HepG2 (cell line): ENCODE data around the gene ANKRD52. TPM values are rescaled to one million over a fixed set of nuclear protein-coding genes. Genes with fewer than 3 reads are reported as not detected.

Experiments used
- ATAC-seq: fragments of 200-7000 bp; cut with Tn5 transposase; 3 replicates; pipeline ENCODE4 v1.9.1; 2020; ENCODE audit warnings: mild to moderate bottlenecking, moderate library complexity
- BruUV-seq: library from RNA; stranded (reverse); fragments of 400-500 nt; replicated peaks from 2 replicates; lab custom pipeline; 2021; lab: Mats Ljungman, UMichigan
- CTCF ChIA-PET: fragments of 300-600 bp; formaldehyde crosslinking; extraction: SDS; loops from one replicate; lab custom pipeline; 2021; ENCODE audit warnings: low total read pairs, inconsistent platforms, low intra/inter-chr PET ratio; lab: Yijun Ruan, JAX
- POLR2A ChIA-PET: fragments of 350-600 bp; sonication (Branson Sonifier 250); formaldehyde crosslinking; loops from one replicate; lab custom pipeline; 2020; ENCODE audit warnings: antibody characterized with exemption, inconsistent platforms; lab: Yijun Ruan, JAX
- DNase-seq: peaks from one replicate; pipeline ENCODE4 v3.0.0-alpha.2; 2015; ENCODE audit warnings: low spot score
- FAIRE-seq: peaks from 3 replicates; lab custom pipeline; 2011; peaks lifted over from hg19 to GRCh38; lab: Jason Lieb, UNC
- H2AFZ ChIP-seq: one replicate; pipeline ENCODE4 v1.6.1; 2011; ENCODE audit warnings: low read length, inconsistent platforms
- H3K27ac ChIP-seq: fragments of 300-600 bp; 3 replicates; pipeline ENCODE4 v1.8.0; 2011; ENCODE audit warnings: mixed run types, mild to moderate bottlenecking, mixed read lengths, low read length, inconsistent platforms; ENCODE audit not compliant: insufficient read depth; ENCODE audit errors: extremely low read length
- H3K27me3 ChIP-seq, 2 experiments: fragments of 200-600 bp in 1 of 2; 2 replicates in 1 of 2; 3 replicates in 1 of 2; pipeline versions ENCODE4 v1.6.0 to v1.8.0; 2011; ENCODE audit warnings: low read length in 2 of 2, mild to moderate bottlenecking in 2 of 2, moderate library complexity in 2 of 2, inconsistent platforms in 1 of 2; ENCODE audit not compliant: insufficient read depth in 2 of 2, control insufficient read depth in 1 of 2
- H3K36me3 ChIP-seq, 2 experiments: fragments of 200-600 bp in 1 of 2; replicated peaks in 1 of 2; 2 replicates in 1 of 2; 3 replicates in 1 of 2; pipeline versions ENCODE4 v1.5.1 to v1.8.0; 2011; ENCODE audit warnings: low read length in 2 of 2, inconsistent platforms in 1 of 2; ENCODE audit not compliant: insufficient read depth in 2 of 2, control insufficient read depth in 1 of 2
- H3K4me1 ChIP-seq: 2 replicates; pipeline ENCODE4 v1.5.1; 2012; ENCODE audit warnings: low read length, inconsistent platforms; ENCODE audit not compliant: insufficient read depth
- H3K4me2 ChIP-seq: 2 replicates; pipeline ENCODE4 v1.6.0; 2011; ENCODE audit warnings: low read depth, low read length, inconsistent platforms
- H3K4me3 ChIP-seq, 3 experiments: fragments of 200-600 bp in 1 of 3; sonication (generic), shearing (Covaris generic) in 1 of 3; replicated peaks in 1 of 3; 2 replicates each; pipeline ENCODE4 v1.5.1; 2011 to 2016; ENCODE audit warnings: low read length in 3 of 3, inconsistent platforms in 2 of 3, low read depth in 2 of 3, mild to moderate bottlenecking in 2 of 3, control low read depth in 1 of 3, mixed read lengths in 1 of 3; ENCODE audit not compliant: insufficient read depth in 1 of 3
- H3K79me2 ChIP-seq: one replicate; pipeline ENCODE4 v1.6.1; 2011; ENCODE audit warnings: low read length, inconsistent platforms; ENCODE audit not compliant: insufficient read depth
- H3K9ac ChIP-seq: 2 replicates; pipeline ENCODE4 v1.6.0; 2011; ENCODE audit warnings: mild to moderate bottlenecking, low read depth, low read length, inconsistent platforms; ENCODE audit not compliant: insufficient read depth
- H3K9me3 ChIP-seq: 2 replicates; pipeline ENCODE4 v1.5.1; 2012; ENCODE audit warnings: mild to moderate bottlenecking, low read length
- H4K20me1 ChIP-seq: 2 replicates; pipeline ENCODE4 v1.6.0; 2011; ENCODE audit warnings: inconsistent platforms, mild to moderate bottlenecking, low read length, moderate library complexity; ENCODE audit not compliant: insufficient read depth
- ASH2L ChIP-seq: fragments of 300-600, 200-600 bp; sonication (generic); IDR thresholded peaks from 2 replicates; pipeline ENCODE4 v1.7.0; 2017; ENCODE audit warnings: low read depth, mild to moderate bottlenecking, moderate library complexity, mixed read lengths, low read length; ENCODE audit not compliant: insufficient read length
- ATF7 ChIP-seq, 2 experiments: fragments of 450-650 bp in 1 of 2; sonication (generic) in 1 of 2; formaldehyde crosslinking in 1 of 2; IDR thresholded peaks; 2 replicates each; pipeline versions ENCODE4 v1.4.0 to v1.6.1; 2016 to 2020; ENCODE audit warnings: antibody characterized with exemption in 1 of 2, mild to moderate bottlenecking in 1 of 2, missing genetic modification reagents in 1 of 2
- DBP ChIP-seq: sonication (generic); formaldehyde crosslinking; IDR thresholded peaks from 2 replicates; pipeline ENCODE4 v1.4.0; 2020; ENCODE audit warnings: missing genetic modification reagents; ENCODE audit errors: not compliant biosample characterization
- HDAC1 ChIP-seq: sonication (generic); formaldehyde crosslinking; IDR thresholded peaks from 2 replicates; pipeline ENCODE4 v1.5.1; 2020; ENCODE audit warnings: mild to moderate bottlenecking, missing genetic modification reagents
- IRX3 ChIP-seq: sonication (generic); formaldehyde crosslinking; IDR thresholded peaks from 2 replicates; pipeline ENCODE4 v1.8.1; 2023; ENCODE audit warnings: mild to moderate bottlenecking, low read depth, missing genetic modification reagents, borderline replicate concordance
- JUN ChIP-seq: sonication (generic); formaldehyde crosslinking; IDR thresholded peaks from 2 replicates; pipeline ENCODE4 v1.4.0; 2020; ENCODE audit warnings: mild to moderate bottlenecking, missing genetic modification reagents
- NR2F6 ChIP-seq, 2 experiments: IDR thresholded peaks; 2 replicates each; pipeline ENCODE4 v1.6.1; 2016; ENCODE audit warnings: antibody characterized with exemption in 1 of 2, mild to moderate bottlenecking in 1 of 2
- TERF1 ChIP-seq: sonication (generic); formaldehyde crosslinking; IDR thresholded peaks from 2 replicates; pipeline ENCODE4 v1.8.0; 2022; ENCODE audit warnings: mild to moderate bottlenecking, missing genetic modification reagents, moderate library complexity
- ZNF710 ChIP-seq: sonication (generic); formaldehyde crosslinking; IDR thresholded peaks from 2 replicates; pipeline ENCODE4 v1.5.0; 2020; ENCODE audit warnings: mild to moderate bottlenecking, missing genetic modification reagents, borderline replicate concordance
- WGBS: methylation state at CpG from one replicate; pipeline ENCODE4 v1.1.6; 2017; ENCODE audit warnings: low lambda C conversion rate; 5-methylcytosine and 5-hydroxymethylcytosine counted together
- in situ Hi-C: cut with HindIII; loops from 2 replicates; pipeline ENCODE4 v1.10.0; 2017; ENCODE audit warnings: low pct_unique_long_range_greater_than_20kb; ENCODE audit not compliant: extremely low pct_ligation_motif_present
- intact Hi-C: fragments of 100-400 bp; cut with micrococcal nuclease; formaldehyde crosslinking; loops from one replicate; pipeline ENCODE4 v1.10.0; 2022; ENCODE audit not compliant: unreplicated experiment
- polyA plus RNA-seq, 8 experiments: library from polyadenylated mRNA; depleted of rRNA in 3 of 8; stranded (reverse) in 7 of 8; unstranded in 1 of 8; fragments of >200 nt; fragmentation: Illumina TruSeq in 4 of 8; extraction: Trizol in 4 of 8; gene quantifications; 2 replicates each; pipeline versions ENCODE4 v1.2.1 to v1.2.3, GENCODE V29; 2011 to 2016; ENCODE audit warnings: low read depth in 4 of 8, missing spikeins in 1 of 8, mixed read lengths in 1 of 8; ENCODE audit not compliant: insufficient read depth in 1 of 8
- total RNA-seq, 5 experiments: library from RNA; depleted of rRNA; stranded (reverse); fragments of >200 nt; fragmentation: Illumina TruSeq; extraction: Trizol; gene quantifications; 2 replicates each; pipeline ENCODE4 v1.2.3, GENCODE V29; 2016; ENCODE audit warnings: low read depth in 1 of 5
- TF ChIP-seq, protein P1 (sequence below): sonication (generic); formaldehyde crosslinking; IDR thresholded peaks from 2 replicates; pipeline ENCODE4 v1.4.0; 2020; ENCODE audit warnings: mild to moderate bottlenecking, missing genetic modification reagents

Gene ANKRD52
- total and polyA plus RNA-seq, 2 of the 13 experiments (the other 11 are each of a cell fraction or from before 2014, with no cell fraction given), result 7.8 to 9.2 TPM

- POLR2A ChIA-PET, result interaction anchor here (0.6 to 5.8 kb wide), 18 partner anchors 9 to 229 kb away, joined by 3 to 96 read pairs (median 5); partner anchors contain the start of genes ANKRD52, CNPY2, COQ10A and ESYT1
- H3K27ac ChIP-seq, result peak overlapping the region; percentile 99
- DNase-seq, result peak; percentile 93
- intact Hi-C loops (no loop called here), in situ Hi-C loops (no loop called here)
- peak overlapping the region; percentile 87 for H3K9ac ChIP-seq
- no peaks in the 10 kb centered on the region for H3K27me3 ChIP-seq
- no TSS peak for BruUV-seq
- H4K20me1 ChIP-seq, result no peaks in the 10 kb centered on the region
- peaks cover 0 to 5% of the 10 kb centered on the region in 2 experiments; a peak in 3 of 5 replicates for H3K36me3 ChIP-seq
- H3K9me3 ChIP-seq, result no peaks in the 10 kb centered on the region
- peaks cover 24% of the 10 kb centered on the region for H3K79me2 ChIP-seq
- CTCF ChIA-PET, result interaction anchor here (1.3 to 1.4 kb wide), 2 partner anchors 28 to 36 kb away, joined by 3 to 6 read pairs; partner anchors contain the start of genes ANKRD52 and COQ10A
- peaks cover 37% of the 10 kb centered on the region for H3K4me1 ChIP-seq
- H2AFZ ChIP-seq, result peak overlapping the region; percentile 2
- peak overlapping the region; percentile 62 to 86 (median 78) for H3K4me3 ChIP-seq
- 5% methylated on average over 8 of the region's 8 CpGs for WGBS
- peak; percentile 89 for FAIRE-seq
- H3K4me2 ChIP-seq, result peak overlapping the region; percentile 94
- ATAC-seq, result peak; percentile 96
- TF ChIP-seq, protein P1, sequence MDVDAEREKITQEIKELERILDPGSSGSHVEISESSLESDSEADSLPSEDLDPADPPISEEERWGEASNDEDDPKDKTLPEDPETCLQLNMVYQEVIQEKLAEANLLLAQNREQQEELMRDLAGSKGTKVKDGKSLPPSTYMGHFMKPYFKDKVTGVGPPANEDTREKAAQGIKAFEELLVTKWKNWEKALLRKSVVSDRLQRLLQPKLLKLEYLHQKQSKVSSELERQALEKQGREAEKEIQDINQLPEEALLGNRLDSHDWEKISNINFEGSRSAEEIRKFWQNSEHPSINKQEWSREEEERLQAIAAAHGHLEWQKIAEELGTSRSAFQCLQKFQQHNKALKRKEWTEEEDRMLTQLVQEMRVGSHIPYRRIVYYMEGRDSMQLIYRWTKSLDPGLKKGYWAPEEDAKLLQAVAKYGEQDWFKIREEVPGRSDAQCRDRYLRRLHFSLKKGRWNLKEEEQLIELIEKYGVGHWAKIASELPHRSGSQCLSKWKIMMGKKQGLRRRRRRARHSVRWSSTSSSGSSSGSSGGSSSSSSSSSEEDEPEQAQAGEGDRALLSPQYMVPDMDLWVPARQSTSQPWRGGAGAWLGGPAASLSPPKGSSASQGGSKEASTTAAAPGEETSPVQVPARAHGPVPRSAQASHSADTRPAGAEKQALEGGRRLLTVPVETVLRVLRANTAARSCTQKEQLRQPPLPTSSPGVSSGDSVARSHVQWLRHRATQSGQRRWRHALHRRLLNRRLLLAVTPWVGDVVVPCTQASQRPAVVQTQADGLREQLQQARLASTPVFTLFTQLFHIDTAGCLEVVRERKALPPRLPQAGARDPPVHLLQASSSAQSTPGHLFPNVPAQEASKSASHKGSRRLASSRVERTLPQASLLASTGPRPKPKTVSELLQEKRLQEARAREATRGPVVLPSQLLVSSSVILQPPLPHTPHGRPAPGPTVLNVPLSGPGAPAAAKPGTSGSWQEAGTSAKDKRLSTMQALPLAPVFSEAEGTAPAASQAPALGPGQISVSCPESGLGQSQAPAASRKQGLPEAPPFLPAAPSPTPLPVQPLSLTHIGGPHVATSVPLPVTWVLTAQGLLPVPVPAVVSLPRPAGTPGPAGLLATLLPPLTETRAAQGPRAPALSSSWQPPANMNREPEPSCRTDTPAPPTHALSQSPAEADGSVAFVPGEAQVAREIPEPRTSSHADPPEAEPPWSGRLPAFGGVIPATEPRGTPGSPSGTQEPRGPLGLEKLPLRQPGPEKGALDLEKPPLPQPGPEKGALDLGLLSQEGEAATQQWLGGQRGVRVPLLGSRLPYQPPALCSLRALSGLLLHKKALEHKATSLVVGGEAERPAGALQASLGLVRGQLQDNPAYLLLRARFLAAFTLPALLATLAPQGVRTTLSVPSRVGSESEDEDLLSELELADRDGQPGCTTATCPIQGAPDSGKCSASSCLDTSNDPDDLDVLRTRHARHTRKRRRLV (CRISPR knock-in tag), result no peak
- TF ChIP-seq TERF1 (no peak), ATF7 (IDR thresholded peaks at IDR 0.05) (no peak), ATF7 (CRISPR knock-in tag; IDR thresholded peaks at IDR 0.05) (peak; percentile 50; the same call in 1 of the 2 replicates), DBP (CRISPR knock-in tag) (peak; percentile 39), IRX3 (0 out of 2 replicates have a peak, but pooled peaks have one; percentile 18), NR2F6 (IDR thresholded peaks at IDR 0.05) (peak; percentile 40), NR2F6 (CRISPR knock-in tag; IDR thresholded peaks at IDR 0.05) (no peak; the same call in 1 of the 2 replicates), ASH2L (peak; percentile 88), JUN (CRISPR knock-in tag) (peak; percentile 68; the same call in 1 of the 2 replicates), ZNF710 (peak; percentile 30; the same call in 1 of the 2 replicates), HDAC1 (peak; percentile 48)
Measured at GRCh38 chr12:56230432-56231183, 27.6 kb downstream of the ANKRD52 start.
